Tibial nerve (tissue), 4 donors: Measurements from ENCODE around the gene NKD2. TPM values are rescaled to one million over a fixed set of nuclear protein-coding genes. Genes with fewer than 3 reads are reported as not detected.

Source experiments
- DNase-seq, 2 donors: peaks; one replicate each; pipeline ENCODE4 v3.0.0-alpha.2; 2019; ENCODE audit warnings: low spot score in 2 of 2
- H3K27ac ChIP-seq, 4 donors: fragments of 200-600 bp; sonication (generic) in 3 of 4; one replicate each; pipeline ENCODE4 v1.5.1; 2017 to 2019; ENCODE audit warnings: mild to moderate bottlenecking in 1 of 4
- H3K27me3 ChIP-seq, 2 donors: fragments of 200-600 bp; sonication (generic) in 1 of 2; one replicate each; pipeline versions ENCODE4 v1.5.1 to v1.6.0; 2017 to 2019
- H3K36me3 ChIP-seq, 3 donors: fragments of 200-600 bp; sonication (generic); one replicate each; pipeline ENCODE4 v1.5.1; 2018 to 2019
- H3K4me1 ChIP-seq, 4 donors: fragments of 200-600 bp; sonication (generic) in 3 of 4; one replicate each; pipeline ENCODE4 v1.5.1; 2017 to 2019
- H3K4me3 ChIP-seq, 4 donors: fragments of 200-600 bp; sonication (generic) in 3 of 4; one replicate each; pipeline ENCODE4 v1.5.1; 2017 to 2019; ENCODE audit warnings: mild to moderate bottlenecking in 1 of 4, moderate library complexity in 1 of 4
- H3K9me3 ChIP-seq, 4 donors: fragments of 200-600 bp; sonication (generic) in 3 of 4; one replicate each; pipeline ENCODE4 v1.5.1; 2017 to 2019
- CTCF ChIP-seq, 5 experiments: fragments of 200-600 bp in 3 of 5; fragments of 450-650 bp in 2 of 5; sonication (generic) in 3 of 5; IDR thresholded peaks; one replicate each; pipeline ENCODE4 v1.5.1; 2016 to 2019; ENCODE audit warnings: antibody characterized with exemption in 5 of 5, mild to moderate bottlenecking in 3 of 5, moderate library complexity in 2 of 5
- EP300 ChIP-seq, 2 donors: sonication (generic); formaldehyde crosslinking; IDR thresholded peaks; one replicate each; pipeline ENCODE4 v1.6.1; 2017; ENCODE audit warnings: antibody characterized with exemption in 2 of 2, mild to moderate bottlenecking in 1 of 2
- POLR2A ChIP-seq, 2 donors: fragments of 450-650 bp; IDR thresholded peaks; one replicate each; pipeline ENCODE4 v1.6.1; 2017; ENCODE audit warnings: antibody characterized with exemption in 2 of 2, mild to moderate bottlenecking in 2 of 2, moderate library complexity in 2 of 2
- WGBS, 2 donors: methylation state at CpG; one replicate each; pipeline ENCODE4 v1.1.5; 2018; 5-methylcytosine and 5-hydroxymethylcytosine counted together
- small RNA-seq: library from RNA; depleted of rRNA; stranded (forward); fragments of <200 nt; gene quantifications from one replicate; pipeline ENCODE3, GENCODE V24; 2016
- total RNA-seq, 4 donors: library from RNA; depleted of rRNA; stranded (reverse); fragments of >200 nt; gene quantifications; one replicate each; pipeline ENCODE4 v1.1.0, GENCODE V29; 2016

NKD2 gene
- total RNA-seq, 4 donors from 2014 or later, result 0.60 to 4.7 TPM; not detected in 2

GRCh38 chr5:1086137-1086536, 77.5 kb downstream of the NKD2 start:
- H3K27me3 ChIP-seq, result no peaks in the 10 kb centered on the region
- no peak overlapping the region for H3K27ac ChIP-seq
- H3K4me3 ChIP-seq, result no peak overlapping the region
- H3K36me3 ChIP-seq, result peaks cover 0 to 84% (median 6%) of the 10 kb centered on the region in 3 donors
- WGBS, 2 donors, result 92% methylated on average over 11 of the region's 11 CpGs
- no peaks in the 10 kb centered on the region for H3K9me3 ChIP-seq
- TF ChIP-seq EP300 (IDR thresholded peaks at IDR 0.05) (no peak), POLR2A (IDR thresholded peaks at IDR 0.05) (no peak), CTCF (IDR thresholded peaks at IDR 0.05) (no peak)
- DNase-seq, result no peak
- H3K4me1 ChIP-seq, result no peaks in the 10 kb centered on the region

- TF ChIP-seq CTCF (IDR thresholded peaks at IDR 0.05) (no peak), POLR2A (IDR thresholded peaks at IDR 0.05) (no peak), EP300 (IDR thresholded peaks at IDR 0.05) (no peak)
- H3K4me3 ChIP-seq, result no peak overlapping the region
- H3K27ac ChIP-seq, result no peak overlapping the region
- no peaks in the 10 kb centered on the region for H3K27me3 ChIP-seq
- H3K9me3 ChIP-seq, result no peaks in the 10 kb centered on the region
- 95 to 96% methylated on average over 28 to 31 of the region's 31 CpGs for WGBS, 2 donors
- peaks cover 0 to 84% (median 6%) of the 10 kb centered on the region in 3 donors for H3K36me3 ChIP-seq
- DNase-seq, result no peak
- H3K4me1 ChIP-seq, result no peaks in the 10 kb centered on the region
These were observed 78.3 kb downstream of the NKD2 start for GRCh38 chr5:1086871-1087270.

DNA sequence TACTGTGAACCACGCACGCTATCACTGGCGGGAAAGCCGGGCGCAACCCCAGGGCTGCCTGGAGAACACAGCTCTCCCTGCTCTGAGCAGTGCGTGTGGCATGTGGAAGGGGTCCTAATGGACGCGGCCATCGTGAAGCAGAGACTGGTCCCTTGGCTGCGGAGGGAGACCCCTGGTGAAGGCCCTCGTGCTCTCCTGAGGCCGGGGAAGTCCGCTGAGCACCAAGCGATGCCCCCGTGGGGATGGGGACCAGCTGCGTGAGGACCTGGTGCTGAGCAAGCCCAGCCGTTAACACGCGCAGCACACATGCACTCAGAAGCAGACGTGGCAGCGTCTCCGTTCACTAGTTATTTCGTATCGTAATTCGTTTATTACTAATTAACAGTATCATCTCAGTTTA, 78.8 kb downstream of the NKD2 start:
- Histone ChIP-seq H3K36me3 (peaks cover 0 to 90% (median 6%) of the 10 kb centered on the region in 3 donors), H3K27me3 (no peaks in the 10 kb centered on the region), H3K9me3 (no peaks in the 10 kb centered on the region), H3K4me3 (no peak overlapping the region), H3K4me1 (no peaks in the 10 kb centered on the region), H3K27ac (no peak overlapping the region)
- TF ChIP-seq EP300 (IDR thresholded peaks at IDR 0.05) (no peak), POLR2A (IDR thresholded peaks at IDR 0.05) (no peak), CTCF (IDR thresholded peaks at IDR 0.05) (no peak)
- DNase-seq, result no peak
- WGBS, 2 donors, result 96 to 98% methylated on average over 20 to 25 of the region's 25 CpGs

GRCh38 chr5:1088031-1088430, 79.4 kb downstream of the NKD2 start:
- H3K4me3 ChIP-seq, result no peak overlapping the region
- no peak overlapping the region for H3K27ac ChIP-seq
- TF ChIP-seq EP300 (IDR thresholded peaks at IDR 0.05) (no peak), POLR2A (IDR thresholded peaks at IDR 0.05) (no peak), CTCF (IDR thresholded peaks at IDR 0.05) (no peak)
- H3K36me3 ChIP-seq, result peaks cover 0 to 94% (median 6%) of the 10 kb centered on the region in 3 donors
- 96 to 97% methylated on average over 19 to 26 of the region's 26 CpGs for WGBS, 2 donors
- H3K27me3 ChIP-seq, result no peaks in the 10 kb centered on the region
- H3K4me1 ChIP-seq, result no peaks in the 10 kb centered on the region
- no peaks in the 10 kb centered on the region for H3K9me3 ChIP-seq
- DNase-seq, result no peak

Small RNAs within 50 kb of the gene (small RNA-seq; reads per million reads assigned to genes)
- not detected for gene MIR4635

Other genes with a start within 250 kb of the NKD2 start
- 1 to 10 TPM in 2 of 4 donors, under 1 TPM in 1, not detected in 1; 0.39 to 2.1 (median 1.5) TPM for gene ZDHHC11B, start 224.1 kb upstream of the NKD2 start, total RNA-seq
- 1 to 10 TPM; 1.1 to 6.9 (median 2.3) TPM for gene ZDHHC11, start 157.8 kb upstream of the NKD2 start, total RNA-seq
- gene BRD9, start 116.0 kb upstream of the NKD2 start, total RNA-seq, result 10 to 100 TPM; 35.8 to 55.3 (median 49.0) TPM
- gene TRIP13, start 115.9 kb upstream of the NKD2 start, total RNA-seq, result 1 to 10 TPM in 1 of 4 donors, under 1 TPM in 3; 0.30 to 1.3 (median 0.52) TPM
- gene SLC12A7, start 103.3 kb downstream of the NKD2 start, total RNA-seq, result 10 to 100 TPM; 11.4 to 39.3 (median 18.8) TPM
- gene SLC6A19, start 192.8 kb downstream of the NKD2 start, total RNA-seq, result under 1 TPM in 1 of 4 donors, not detected in 3; under 0.01 TPM
- gene SLC6A18, start 216.6 kb downstream of the NKD2 start, total RNA-seq, result not detected